Heart right ventricle (tissue), 16 donors: ENCODE measurements around the gene SNX4. TPM values are rescaled to one million over a fixed set of nuclear protein-coding genes. Genes with fewer than 3 reads are reported as not detected.

Experiments used
- ATAC-seq, 8 donors: fragments of 200-7000 bp; cut with Tn5 transposase; one replicate each; pipeline ENCODE4 v1.9.1; 2020; ENCODE audit warnings: mild to moderate bottlenecking in 8 of 8, moderate library complexity in 8 of 8, moderate number of reproducible peaks in 1 of 8
- DNase-seq, 2 donors: peaks; one replicate each; pipeline ENCODE4 v3.0.0-alpha.2; 2020
- H3K27ac ChIP-seq, 10 donors: fragments of 200-600 bp; sonication (generic) in 2 of 10; one replicate each; pipeline versions ENCODE4 v1.5.0 to v1.8.0; 2020 to 2022; ENCODE audit warnings: mild to moderate bottlenecking in 3 of 10
- H3K27me3 ChIP-seq, 7 donors: fragments of 200-600 bp; one replicate each; pipeline ENCODE4 v1.8.0; 2021 to 2022; ENCODE audit warnings: mild to moderate bottlenecking in 2 of 7
- H3K36me3 ChIP-seq, 9 donors: fragments of 200-600 bp; sonication (generic) in 1 of 9; one replicate each; pipeline versions ENCODE4 v1.5.0 to v1.8.0; 2020 to 2022; ENCODE audit warnings: mild to moderate bottlenecking in 2 of 9
- H3K4me1 ChIP-seq, 9 donors: fragments of 200-600 bp; sonication (generic) in 1 of 9; one replicate each; pipeline versions ENCODE4 v1.5.0 to v1.8.0; 2020 to 2022; ENCODE audit warnings: mild to moderate bottlenecking in 4 of 9
- H3K4me3 ChIP-seq, 10 donors: fragments of 200-600 bp; sonication (generic) in 2 of 10; one replicate each; pipeline versions ENCODE4 v1.5.0 to v1.8.0; 2020 to 2022; ENCODE audit warnings: mild to moderate bottlenecking in 7 of 10, moderate library complexity in 2 of 10
- H3K9me3 ChIP-seq, 11 donors: fragments of 200-600 bp in 10 of 11; sonication (generic) in 2 of 11; one replicate each; pipeline versions ENCODE4 v1.5.0 to v1.8.0; 2013 to 2022; ENCODE audit warnings: mild to moderate bottlenecking in 2 of 11, control low read depth in 1 of 11, moderate library complexity in 1 of 11
- CTCF ChIP-seq, 9 donors: fragments of 200-600 bp; sonication (generic) in 2 of 9; IDR thresholded peaks; one replicate each; pipeline versions ENCODE4 v1.5.0 to v1.8.0; 2021 to 2022; ENCODE audit warnings: antibody characterized with exemption in 9 of 9, mild to moderate bottlenecking in 5 of 9, moderate library complexity in 1 of 9
- WGBS, 2 donors: extraction: QIAGEN DNeasy Blood & Tissue Kit; methylation state at CpG; one replicate each; pipeline ENCODE4 v1.1.7; 2013; ENCODE audit warnings: inconsistent platforms in 1 of 2; 5-methylcytosine and 5-hydroxymethylcytosine counted together
- intact Hi-C, 10 donors: fragments of 100-400 bp; cut with DNase I; formaldehyde crosslinking; loops; one replicate each; pipeline versions ENCODE4 v1.11.1 to v1.14.2; 2022
- polyA plus RNA-seq, 2 donors: library from polyadenylated mRNA; stranded (reverse); fragments of 200-250 nt; gene quantifications; one replicate each; pipeline ENCODE4 v1.2.3, GENCODE V29; 2013
- total RNA-seq, 10 donors: library from RNA; stranded (reverse); fragmentation: NEBNext Ultra II Directional in 3 of 10; extraction: Animal tissue kit (Norgen Biotek cat#: 25700) in 3 of 10; gene quantifications; one replicate each; pipeline versions ENCODE4 v1.2.1 to v1.2.4, GENCODE V29; 2021 to 2023
- donor health status: Arrhythmogenic right ventricular cardiomyopathy.
- donor health status: ischemic (EF 13 %, LVEDD 7.1; RV severe dilation, severe dysfunction).
- donor health status: healthy with polysubstance abuse.
- donor health status: DM: no; HTN: yes; CAD: no.
- donor health status: DM: no; HTN: no; CAD: no.
- donor health status: ischemic (EF 25% LVEDD 6.9; RV normal size, moderate dysfunction).
- donor health status: ischemic (EF 25% LVEDD 5.7; RV mildly dilated, moderate dysfunction).
- donor health status: healthy.
- donor health status: DM: yes; HTN: yes; CAD: no.
- donor health status: Ischemic cardiomyopathy.
- donor health status: ischemic (EF 35%, LVEDD 5.7; RV mildly dilated, moderate dysfunction).
- donor health status: nonischemic (EF 11% LVEDD 7.7; RV severe dilation, severe dysfunction).
- donor health status: DM: yes; HTN: yes; CAD: no.
- donor health status: PGD.
- donor health status: ischemic (EF 29% LVEDD 5.4; RV normal size, mild dysfunction).
- donor health status: nonischemic (EF 23%, LVEDD 6.1; RV moderate dilation, normal function).

Gene SNX4
- total and polyA plus RNA-seq, 12 donors, result 15.4 to 25.1 (median 18.8) TPM

- intact Hi-C loops, result no loop called here
- no peak for TF ChIP-seq CTCF (IDR thresholded peaks at IDR 0.05)
- ATAC-seq, result no peak
- no peaks in the 10 kb centered on the region for H3K9me3 ChIP-seq
- no peak overlapping the region for H3K27ac ChIP-seq
- no peaks in the 10 kb centered on the region for H3K27me3 ChIP-seq
- H3K4me3 ChIP-seq, result no peak overlapping the region
- no peak for DNase-seq
- no peaks in the 10 kb centered on the region for H3K4me1 ChIP-seq
- peaks cover 0 to 97% (median 12%) of the 10 kb centered on the region in 9 donors for H3K36me3 ChIP-seq
- WGBS, 2 donors, result 95% methylated on average over 4 of the region's 4 CpGs
Observed at GRCh38 chr3:125479091-125479490, 40.9 kb downstream of the SNX4 start.

- Histone ChIP-seq H3K9me3 (no peaks in the 10 kb centered on the region), H3K4me1 (no peaks in the 10 kb centered on the region), H3K36me3 (peaks cover 0 to 97% (median 12%) of the 10 kb centered on the region in 9 donors), H3K27ac (no peak overlapping the region), H3K27me3 (no peaks in the 10 kb centered on the region), H3K4me3 (no peak overlapping the region)
- intact Hi-C loops, result no loop called here
- DNase-seq, result no peak
- WGBS, 2 donors, result 90 to 94% methylated on average over 2 of the region's 2 CpGs
- TF ChIP-seq CTCF (IDR thresholded peaks at IDR 0.05), result no peak
- ATAC-seq, result no peak
Observed at GRCh38 chr3:125478326-125478725, 41.7 kb downstream of the SNX4 start.

- Histone ChIP-seq H3K4me1 (no peaks in the 10 kb centered on the region), H3K27ac (no peak overlapping the region), H3K36me3 (peaks cover 0 to 100% (median 13%) of the 10 kb centered on the region in 9 donors), H3K4me3 (no peak overlapping the region), H3K9me3 (no peaks in the 10 kb centered on the region), H3K27me3 (no peaks in the 10 kb centered on the region)
- no peak for ATAC-seq
- intact Hi-C loops, result no loop called here
- 95 to 98% methylated on average over 1 of the region's 1 CpG for WGBS, 2 donors
- DNase-seq, result no peak
- TF ChIP-seq CTCF (IDR thresholded peaks at IDR 0.05), result no peak
Observed at GRCh38 chr3:125477701-125478100, 42.3 kb downstream of the SNX4 start.

GRCh38 chr3:125470671-125471070, 49.3 kb downstream of the SNX4 start:
- Histone ChIP-seq H3K27ac (no peak overlapping the region), H3K27me3 (no peaks in the 10 kb centered on the region), H3K36me3 (peaks cover 0 to 100% (median 41%) of the 10 kb centered on the region in 9 donors), H3K4me3 (no peak overlapping the region), H3K9me3 (no peaks in the 10 kb centered on the region), H3K4me1 (no peaks in the 10 kb centered on the region)
- intact Hi-C loops, result no loop called here
- WGBS, 2 donors, result 86 to 92% methylated on average over 1 of the region's 1 CpG
- no peak for TF ChIP-seq CTCF (IDR thresholded peaks at IDR 0.05)
- DNase-seq (no peak), ATAC-seq (no peak)
